ENCODE data around the gene ARHGAP18.

Gene ARHGAP18

DNA sequence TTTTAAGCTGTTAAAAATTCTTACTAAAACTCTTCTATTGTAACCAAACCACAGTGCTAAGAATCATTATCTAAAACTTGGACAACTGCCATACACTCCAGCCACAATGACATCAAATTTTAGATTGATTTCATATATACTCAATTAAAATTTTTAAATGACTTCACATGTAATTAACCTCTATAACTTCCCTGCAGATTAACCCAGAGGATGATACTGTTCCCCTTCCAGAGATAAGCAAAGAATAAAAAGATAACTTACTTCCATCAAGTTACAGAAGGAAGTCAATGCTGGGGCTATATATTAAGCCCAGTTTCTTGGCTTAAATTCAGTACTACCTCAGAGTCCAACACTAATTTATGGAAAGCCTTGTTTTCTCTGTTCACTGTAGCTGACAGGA lies 71.3 kb downstream of the ARHGAP18 start:
- DNase-seq, result no peak

DNA sequence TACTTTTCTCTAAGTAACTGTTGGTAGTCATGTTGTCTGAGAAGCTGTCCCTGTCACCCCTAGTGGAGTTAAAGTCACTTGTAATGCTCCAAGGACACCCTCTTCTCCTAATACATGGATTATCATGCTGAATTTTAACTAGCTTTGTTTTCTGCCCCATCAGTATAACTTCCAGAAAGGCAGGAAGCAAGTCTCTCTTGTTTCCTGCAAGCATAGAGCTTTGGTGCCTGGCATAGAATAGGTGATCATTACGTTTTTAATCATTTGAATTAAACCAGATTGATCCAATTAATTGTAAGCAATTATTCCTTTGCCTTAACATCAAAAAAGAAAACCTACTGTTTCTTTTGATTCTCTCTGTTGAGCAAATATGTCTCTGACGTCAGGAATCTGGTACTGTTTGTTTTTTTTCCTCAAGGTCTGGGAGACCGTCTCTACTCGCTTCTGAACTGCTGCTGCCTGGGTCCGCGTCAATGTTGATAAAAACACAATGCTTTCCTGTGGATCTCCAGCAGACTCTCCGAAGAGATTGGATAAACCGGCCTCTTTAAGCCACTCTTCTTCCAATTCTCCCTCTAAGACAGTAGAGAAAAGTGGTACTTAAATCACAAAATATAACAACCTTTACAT lies 71.8 kb downstream of the ARHGAP18 start:
- no peak for DNase-seq

DNA sequence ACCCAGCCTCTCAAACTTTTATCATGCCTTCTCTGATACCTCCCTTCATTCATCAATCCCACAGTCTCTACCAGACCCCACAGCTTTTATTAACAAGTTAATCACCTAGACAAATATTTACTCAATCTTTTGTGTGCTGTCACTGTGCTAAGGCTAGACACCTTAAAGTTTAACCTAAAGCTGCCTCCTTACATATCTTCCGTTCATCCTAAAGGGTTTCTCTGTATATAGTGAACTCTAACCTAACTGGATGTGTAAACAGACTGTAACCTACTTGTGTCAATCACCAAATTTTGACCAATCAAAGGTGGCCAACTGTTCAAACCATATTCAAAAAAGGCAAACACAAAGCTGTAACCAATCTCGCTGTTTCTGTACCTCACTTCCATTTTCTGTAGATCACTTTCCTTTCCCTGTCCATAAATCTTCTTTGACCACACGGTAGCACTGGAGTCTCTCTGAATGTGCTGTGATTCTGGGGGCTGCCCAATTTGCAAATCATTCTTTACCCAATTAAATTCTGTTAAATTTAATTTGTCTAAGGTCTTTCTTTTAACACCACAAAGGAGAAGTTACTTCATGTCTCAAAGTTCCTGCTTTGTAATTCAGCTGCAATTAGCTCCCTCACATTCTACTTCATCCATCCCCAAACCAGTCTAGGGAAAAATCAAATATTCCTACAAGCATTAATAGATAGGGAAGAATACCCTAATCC lies 72.5 kb downstream of the ARHGAP18 start:
- no peak for DNase-seq

DNA sequence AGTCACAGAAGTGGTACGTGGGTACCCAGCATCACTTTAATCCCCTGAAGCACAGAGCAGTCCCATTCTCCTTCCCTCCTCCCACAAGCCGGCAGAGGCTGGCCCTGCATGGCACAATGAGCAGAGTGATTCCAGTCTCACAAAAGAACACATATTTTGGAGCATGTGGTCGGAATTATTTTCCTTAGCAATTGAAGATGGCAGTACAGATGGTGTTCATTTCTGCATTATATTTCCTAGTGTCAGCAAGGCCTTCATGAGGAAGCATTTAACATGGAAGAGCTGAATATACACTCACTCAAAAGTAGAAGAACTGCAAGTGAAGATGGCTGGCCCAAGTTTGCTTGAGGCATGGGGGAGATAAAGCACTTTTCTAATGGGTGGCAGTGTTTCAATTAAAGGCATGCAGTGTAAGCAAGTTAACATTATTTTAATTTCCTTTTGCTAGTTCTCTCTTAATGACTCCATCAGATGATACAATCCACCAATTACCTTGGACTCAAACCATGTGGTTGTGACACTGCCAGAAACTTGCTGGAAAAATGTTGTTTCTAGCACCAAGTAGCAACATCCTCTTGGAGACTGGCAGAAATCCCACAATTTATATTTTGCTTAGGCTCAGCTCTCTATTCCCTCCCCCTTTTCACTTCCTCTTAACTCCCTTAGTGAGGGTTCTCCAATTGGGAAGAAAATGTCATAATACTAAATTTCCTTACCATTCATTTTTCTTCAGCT lies 74.4 kb downstream of the ARHGAP18 start:
- DNase-seq, result no peak

DNA sequence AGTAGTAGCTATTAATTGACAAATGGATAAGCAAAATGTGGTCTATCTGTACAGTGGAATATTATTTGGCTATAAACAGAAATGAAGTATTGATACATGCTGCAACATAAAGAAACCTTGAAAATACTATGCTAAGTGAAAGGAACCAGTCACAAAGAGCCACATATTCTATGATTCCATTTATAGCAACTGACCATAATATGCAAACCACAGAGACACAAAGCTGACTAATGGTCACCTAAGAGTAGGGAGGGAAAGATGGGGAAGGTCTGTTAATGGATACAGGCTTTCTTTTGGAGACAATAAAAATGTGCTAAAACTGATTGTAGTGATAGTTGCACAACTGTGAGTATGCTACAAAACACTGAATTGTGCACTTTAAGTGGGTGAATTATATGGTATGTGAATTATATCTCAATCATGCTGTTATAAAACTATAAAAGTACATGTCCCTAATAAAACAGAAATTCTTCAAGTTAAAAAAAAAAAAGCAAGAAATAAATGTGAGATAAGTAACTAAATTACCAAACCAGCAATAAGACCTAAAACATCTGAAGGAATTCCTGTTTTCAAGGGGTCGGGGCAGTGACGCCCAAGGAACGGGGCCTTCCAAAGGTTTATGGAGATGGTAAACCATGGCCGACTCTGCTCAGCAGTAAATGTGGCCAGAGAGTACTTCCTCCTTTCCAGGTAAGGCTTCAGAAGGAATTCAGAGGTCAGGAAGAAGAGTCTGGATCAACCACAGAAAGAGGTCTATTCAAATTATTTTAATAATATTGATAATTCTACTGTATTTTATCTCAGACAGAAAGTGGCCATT lies 75.4 kb downstream of the ARHGAP18 start:
- no peak for DNase-seq

DNA sequence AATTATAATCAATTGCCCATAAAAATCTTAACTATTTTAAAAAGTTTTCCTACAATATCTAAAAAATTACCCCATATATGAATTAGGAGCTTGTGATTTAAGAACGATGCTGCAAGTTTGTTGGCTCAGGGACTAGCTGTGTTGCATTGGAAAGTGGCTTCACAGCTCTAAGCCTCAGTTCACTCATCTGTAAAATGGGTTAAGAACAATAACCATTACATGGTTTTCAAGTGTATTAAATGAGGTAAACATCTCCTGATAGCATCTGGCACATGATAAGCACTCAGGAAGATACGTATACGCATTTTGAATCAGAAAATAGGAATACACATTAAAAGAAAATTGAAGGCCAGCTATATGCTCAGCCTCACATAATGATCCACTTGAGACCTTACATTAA lies 76.4 kb downstream of the ARHGAP18 start:
- DNase-seq, result no peak

DNA sequence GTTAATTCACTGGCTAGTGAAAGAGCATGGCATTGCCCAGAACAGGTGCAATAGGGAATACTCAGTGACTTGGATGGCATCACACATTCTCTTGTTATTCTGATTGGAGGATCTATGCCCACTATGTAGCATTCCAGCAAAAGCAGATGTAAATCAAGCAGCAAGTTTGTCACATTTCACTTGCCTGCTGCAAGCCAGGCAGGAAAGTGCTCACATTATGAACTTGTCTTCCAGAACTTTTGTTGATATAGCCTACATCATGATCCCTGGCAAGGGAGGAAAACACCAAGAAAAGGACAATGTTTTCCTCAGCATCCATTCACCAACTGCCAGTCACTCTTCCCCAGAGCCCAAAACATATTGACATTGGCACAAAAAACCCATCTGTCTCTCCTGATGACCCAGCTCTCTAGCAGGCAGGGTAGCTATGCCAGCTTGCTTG lies 77.8 kb downstream of the ARHGAP18 start:
- DNase-seq, result no peak

DNA sequence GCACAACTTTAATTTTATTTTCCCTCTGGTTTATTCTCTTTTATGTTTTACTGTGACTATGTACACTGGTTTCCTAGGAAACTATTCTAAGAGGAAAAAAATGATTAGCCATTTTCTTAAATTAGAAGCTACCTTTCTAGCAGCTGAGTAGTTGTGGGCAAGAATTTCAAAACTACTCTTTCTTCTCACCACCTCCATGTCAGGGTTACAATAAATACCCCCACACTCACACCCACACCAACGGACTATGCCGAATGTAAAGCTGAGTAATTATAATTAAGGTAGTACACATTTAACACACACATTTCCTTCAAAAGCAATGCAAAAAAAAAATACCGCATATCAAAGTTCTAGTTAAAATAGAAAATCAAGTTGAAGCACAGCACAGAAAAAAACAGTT lies 78.9 kb downstream of the ARHGAP18 start:
- no peak for DNase-seq

DNA sequence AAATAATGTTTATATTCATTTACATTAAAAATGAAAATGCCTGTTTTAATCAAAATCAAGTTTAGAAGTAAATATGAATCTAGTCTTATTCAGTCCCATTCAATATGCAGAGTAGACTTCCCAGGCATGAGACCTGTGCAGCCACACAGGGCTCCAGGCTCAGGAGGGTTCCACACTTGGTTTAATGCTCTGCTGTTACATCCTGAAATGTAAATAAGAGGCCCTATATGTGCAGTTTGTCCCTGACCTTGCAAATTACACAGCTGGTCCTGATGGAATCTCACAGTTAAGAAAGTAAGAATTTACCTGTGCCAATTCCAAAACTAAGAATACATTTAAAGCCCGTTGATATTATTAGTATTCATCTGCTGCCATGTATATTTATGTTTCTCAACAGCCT lies 79.4 kb downstream of the ARHGAP18 start:
- no peak for DNase-seq

DNA sequence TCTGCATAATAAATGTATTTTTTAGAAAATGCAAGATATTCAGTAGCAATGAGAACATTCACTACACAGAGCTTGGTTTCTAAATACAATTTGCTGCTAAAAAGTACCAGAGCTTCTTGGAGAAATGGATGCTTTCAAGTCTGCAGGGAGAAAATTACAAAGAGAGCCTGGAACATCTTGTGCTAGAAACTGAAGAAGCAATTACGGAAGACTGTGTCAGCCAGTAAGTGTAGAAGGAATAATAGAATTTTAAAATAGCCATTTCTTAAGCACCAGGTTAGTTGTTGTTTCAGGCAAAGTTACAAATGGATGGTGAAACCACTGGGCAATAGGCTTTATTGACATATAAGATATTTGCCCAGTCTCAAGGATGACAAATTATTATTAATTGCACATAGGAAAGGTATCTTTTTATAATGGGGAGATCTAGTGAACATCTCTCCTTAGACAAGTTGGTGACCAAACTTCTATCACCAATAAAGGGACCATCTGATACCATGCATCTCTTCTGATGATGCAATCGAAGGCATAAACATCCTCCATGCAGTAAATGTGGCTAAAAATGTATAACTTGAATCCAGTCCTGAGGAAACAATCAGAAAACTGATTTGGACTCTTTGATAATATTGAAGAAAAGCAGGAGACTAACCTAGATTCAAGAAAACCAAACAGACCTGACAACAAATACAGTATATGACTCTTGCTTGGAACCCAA lies 81.7 kb downstream of the ARHGAP18 start:
- DNase-seq, result no peak

DNA sequence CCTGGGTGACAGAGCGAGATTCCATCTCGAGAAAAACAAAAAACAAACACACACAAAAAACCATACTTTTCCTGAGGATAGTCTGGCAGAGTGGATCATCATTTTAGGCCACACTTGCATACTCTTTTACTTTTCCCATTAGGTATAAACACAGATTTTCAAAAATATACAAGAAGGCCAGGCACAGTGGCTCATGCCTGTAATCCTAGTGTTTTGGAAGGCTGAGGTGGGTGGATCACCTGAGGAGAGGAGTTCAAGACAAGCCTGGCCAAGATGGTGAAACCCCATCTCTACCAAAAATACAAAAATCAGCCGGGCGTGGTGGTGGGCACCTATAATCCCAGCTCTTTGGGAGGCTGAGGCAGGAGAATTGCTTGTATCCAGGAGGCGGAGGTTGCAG lies 85.5 kb downstream of the ARHGAP18 start:
- DNase-seq, result no peak

DNA sequence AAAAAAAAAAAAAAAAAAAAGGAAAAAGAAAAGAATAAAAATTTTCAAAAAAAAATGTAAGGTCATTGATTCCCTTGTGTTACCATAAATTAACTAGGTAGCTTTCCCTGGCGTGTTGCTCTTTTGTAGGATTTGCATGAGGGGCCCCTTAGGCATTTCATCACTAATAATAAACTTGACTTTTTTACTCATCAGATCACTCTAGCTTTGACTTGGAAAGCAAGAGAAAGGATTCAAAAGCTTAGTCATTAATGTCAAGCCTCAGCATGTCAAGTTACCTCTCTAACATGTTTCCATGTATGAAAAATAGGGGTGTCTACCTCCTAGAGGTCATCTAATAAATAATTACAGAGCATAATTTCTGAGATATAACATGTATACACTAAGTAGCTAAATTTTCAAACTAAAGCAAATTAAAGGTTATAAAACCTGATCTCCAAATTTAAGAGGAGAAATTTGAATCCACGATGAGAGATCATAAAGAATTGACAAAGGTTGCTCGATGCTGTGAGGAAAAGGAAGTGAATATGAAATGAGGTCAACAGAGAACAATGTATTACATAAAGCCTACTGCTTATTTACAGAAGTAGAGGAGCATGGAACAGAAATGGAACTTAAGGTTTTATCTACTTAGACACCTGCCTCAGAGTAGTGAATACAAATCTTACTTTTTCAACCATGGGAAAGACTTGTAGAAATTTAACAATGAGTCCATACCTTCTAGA lies 86.8 kb downstream of the ARHGAP18 start:
- no peak for DNase-seq

DNA sequence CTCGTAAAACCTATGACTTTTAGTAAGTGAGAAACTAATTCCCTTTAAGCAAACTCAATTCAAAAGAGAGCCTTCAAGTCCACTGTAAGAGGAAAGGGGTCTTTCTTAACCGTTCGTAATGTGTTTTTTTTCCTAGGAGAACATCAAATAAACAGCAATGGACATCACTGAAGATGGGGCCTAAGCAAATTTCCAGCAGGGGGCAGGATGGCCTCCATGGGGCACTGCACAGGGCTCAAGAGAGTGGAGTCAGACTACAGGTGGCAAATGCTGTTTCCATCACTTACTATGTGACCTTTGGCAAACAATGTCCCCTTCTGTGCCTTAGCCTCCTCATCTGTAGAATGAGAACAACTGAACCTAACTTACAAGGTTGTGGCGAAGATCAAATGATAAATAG lies 88.7 kb downstream of the ARHGAP18 start:
- DNase-seq, result no peak

DNA sequence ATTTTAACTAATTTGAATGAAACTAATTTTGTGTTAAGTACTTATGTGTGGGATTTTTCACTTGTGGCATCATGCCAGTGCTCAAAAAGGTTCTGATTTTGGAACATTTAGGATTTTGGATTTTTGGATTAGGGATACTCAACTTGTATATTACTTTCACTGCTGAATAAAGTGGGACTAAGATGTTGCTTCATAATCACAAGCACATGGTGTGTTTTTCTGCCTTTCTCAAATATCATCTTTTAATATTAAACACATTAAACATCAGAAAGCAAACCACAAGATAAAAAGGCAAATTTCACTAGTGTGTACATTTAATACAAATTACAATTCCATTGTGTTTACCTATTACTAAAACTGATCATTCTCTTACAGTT lies 89.8 kb downstream of the ARHGAP18 start:
- no peak for DNase-seq

DNA sequence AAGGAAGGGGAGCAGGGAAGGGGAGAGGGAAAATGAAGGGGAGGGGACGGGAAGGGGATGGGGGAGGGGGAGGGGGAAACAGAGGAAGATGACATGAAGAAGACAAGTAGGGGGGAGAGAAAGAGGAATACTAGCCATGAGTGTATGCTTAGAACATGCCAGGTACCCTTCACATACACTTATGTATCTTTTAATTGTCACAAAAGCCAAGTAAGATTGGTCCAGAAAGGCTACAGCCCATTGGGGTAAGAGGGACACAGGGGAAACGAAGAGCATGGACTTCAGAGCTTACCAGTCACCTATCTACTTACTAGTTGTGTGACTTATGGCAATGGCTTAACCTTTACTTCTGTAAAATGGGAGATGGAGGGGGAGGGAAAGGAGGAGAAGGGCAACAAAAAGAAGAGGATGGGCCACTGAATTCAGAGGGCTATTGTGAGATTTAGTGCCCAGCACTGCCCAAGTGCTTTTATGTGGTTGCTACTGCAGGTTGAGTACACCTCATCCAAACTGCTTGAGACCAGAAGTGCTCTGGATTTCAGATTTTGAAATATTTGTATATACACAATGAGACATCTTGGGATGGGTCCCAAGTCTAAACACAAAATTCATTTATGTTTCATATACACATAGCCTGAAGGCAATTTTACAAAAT lies 90.3 kb downstream of the ARHGAP18 start:
- no peak for DNase-seq

DNA sequence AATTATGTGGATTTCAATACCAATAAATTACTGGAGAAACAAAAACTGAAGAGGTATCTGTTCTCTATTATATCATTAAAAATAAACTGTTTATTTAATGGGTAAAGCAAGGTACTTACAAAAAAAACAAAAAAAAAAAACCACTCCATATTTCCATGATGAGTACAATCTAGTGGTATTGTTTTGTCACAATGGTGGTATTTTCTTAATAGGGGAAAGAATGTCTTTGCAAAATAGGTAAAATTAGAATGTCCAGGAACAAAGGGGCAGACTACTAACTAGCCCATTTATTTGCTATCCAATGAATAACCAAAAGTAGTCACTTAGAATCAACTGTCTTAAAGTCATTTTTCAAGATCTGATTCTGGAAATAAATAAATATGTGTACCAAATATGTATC lies 92.0 kb downstream of the ARHGAP18 start:
- DNase-seq, result no peak

DNA sequence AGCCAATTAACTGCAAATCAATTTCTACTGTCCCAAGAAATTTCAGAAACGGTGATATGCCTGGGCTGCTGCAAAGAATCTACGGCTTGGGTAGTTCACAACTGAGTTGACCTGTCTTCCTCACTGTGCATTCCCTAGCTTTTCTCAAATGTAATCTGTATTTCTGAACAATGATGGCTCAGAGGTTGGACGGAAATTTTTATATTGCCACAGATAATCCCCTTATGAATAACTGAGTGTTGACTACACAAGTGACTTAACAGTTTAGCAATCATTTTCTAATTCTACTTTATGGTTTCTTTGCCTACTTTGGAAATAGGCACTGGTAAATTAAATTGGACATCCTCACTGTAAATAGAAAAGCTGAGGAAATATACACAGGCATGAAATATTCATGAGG lies 94.5 kb downstream of the ARHGAP18 start:
- DNase-seq, result no peak

DNA sequence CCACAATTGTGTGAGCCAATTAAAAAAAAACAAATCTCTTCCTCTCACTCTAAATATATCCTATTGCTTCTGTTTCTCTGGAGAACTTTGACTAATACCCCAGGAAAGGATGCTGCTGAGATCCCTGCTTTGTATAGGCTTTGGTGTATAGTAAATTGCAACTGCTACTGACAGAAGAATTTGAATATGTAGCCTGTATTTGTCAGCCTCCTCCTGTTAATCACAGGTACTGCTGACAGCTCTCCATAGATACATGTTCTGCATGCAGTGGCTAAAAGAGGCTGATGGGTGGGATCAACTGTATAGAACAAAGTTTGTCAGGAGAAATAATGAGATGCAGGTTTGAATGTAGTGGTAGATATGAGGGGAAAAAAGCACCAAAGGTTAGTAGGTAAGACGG lies 95.0 kb downstream of the ARHGAP18 start:
- no peak for DNase-seq

DNA sequence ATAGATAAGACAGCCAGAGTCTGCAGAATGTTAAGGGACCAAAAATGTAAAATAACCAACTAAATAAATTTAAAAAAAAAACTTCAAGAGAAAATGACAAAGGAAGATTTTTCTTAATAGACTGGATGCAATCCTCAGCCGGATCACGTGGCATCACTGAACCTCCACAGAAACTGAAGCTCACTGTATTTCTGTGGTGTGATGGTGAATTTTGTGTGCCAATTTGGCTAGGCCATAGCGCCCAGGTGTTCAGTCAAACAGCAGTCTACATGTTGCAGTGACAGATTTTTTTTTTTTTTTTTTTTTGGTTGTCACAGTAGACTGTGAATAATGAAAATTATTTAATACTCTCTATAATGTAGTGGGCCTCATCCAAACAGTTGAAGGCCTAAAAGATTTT lies 95.5 kb downstream of the ARHGAP18 start:
- no peak for DNase-seq

DNA sequence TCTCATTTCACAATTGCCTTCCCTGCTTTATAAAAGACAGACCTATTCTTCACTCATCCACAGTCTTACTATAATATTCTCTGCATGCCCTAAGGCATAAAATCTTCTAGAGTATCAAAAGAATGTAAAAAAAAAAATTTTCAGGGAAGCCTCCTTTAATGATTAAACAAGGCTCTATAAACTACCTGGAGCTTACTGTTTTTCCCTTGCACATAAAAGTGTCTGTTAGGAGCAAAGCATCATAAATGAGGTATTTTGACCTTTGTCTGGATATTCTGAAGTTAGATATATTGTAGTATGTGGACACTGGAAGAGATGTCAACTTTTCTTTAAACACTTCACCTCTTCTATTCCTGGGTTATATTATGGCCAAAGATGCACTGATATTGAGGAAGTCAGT lies 97.5 kb downstream of the ARHGAP18 start:
- DNase-seq, result no peak

DNA sequence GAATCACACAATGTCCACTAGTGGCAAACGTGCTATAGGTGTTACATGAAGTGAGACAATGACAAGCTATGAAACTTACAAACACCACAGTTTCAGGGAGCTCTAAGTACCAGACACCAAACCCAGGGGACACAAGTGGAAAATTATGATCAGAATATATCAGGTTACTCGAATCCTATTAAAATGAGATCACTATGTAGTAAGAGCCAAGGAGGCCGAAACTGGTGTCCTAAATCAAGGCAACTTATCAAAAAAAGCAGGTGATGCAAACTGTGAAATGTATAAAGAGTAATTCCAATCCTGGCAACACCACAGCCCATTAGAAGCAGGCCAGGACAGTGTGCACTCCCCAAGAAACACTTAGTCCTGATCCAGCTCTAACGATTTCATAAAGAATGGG lies 100.3 kb downstream of the ARHGAP18 start:
- no peak for DNase-seq
